Measurements from ENCODE around the gene P4HA3.

P4HA3 gene

GRCh38 chr11:74249496-74249895 lies 61.9 kb downstream of the P4HA3 start:
- in situ Hi-C loops (cut with HindIII; ENCODE audit: low sequenced_read_pairs): no loop called here
- no peak overlapping the region for H3K4me3 ChIP-seq (ENCODE audit: low read depth, low read length)
- TF ChIP-seq, protein P1, sequence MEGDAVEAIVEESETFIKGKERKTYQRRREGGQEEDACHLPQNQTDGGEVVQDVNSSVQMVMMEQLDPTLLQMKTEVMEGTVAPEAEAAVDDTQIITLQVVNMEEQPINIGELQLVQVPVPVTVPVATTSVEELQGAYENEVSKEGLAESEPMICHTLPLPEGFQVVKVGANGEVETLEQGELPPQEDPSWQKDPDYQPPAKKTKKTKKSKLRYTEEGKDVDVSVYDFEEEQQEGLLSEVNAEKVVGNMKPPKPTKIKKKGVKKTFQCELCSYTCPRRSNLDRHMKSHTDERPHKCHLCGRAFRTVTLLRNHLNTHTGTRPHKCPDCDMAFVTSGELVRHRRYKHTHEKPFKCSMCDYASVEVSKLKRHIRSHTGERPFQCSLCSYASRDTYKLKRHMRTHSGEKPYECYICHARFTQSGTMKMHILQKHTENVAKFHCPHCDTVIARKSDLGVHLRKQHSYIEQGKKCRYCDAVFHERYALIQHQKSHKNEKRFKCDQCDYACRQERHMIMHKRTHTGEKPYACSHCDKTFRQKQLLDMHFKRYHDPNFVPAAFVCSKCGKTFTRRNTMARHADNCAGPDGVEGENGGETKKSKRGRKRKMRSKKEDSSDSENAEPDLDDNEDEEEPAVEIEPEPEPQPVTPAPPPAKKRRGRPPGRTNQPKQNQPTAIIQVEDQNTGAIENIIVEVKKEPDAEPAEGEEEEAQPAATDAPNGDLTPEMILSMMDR (IDR thresholded peaks at IDR 0.05; ENCODE audit: low read depth, low read length, missing control alignments): no peak
- no peak for DNase-seq (ENCODE audit: low read depth)

- TF ChIP-seq, protein P1 (IDR thresholded peaks at IDR 0.05; ENCODE audit: low read depth, low read length, missing control alignments): no peak
- no peak for DNase-seq (ENCODE audit: low read depth)
- no peak overlapping the region for H3K4me3 ChIP-seq (ENCODE audit: low read depth, low read length)
- in situ Hi-C loops (cut with HindIII; ENCODE audit: low sequenced_read_pairs): no loop called here
These were observed 63.0 kb downstream of the P4HA3 start for GRCh38 chr11:74248469-74248868.

GRCh38 chr11:74238243-74238642 lies 73.2 kb downstream of the P4HA3 start:
- TF ChIP-seq, protein P1 (IDR thresholded peaks at IDR 0.05; ENCODE audit: low read depth, low read length, missing control alignments): no peak
- in situ Hi-C loops (cut with HindIII; ENCODE audit: low sequenced_read_pairs): no loop called here
- H3K4me3 ChIP-seq (ENCODE audit: low read depth, low read length): no peak overlapping the region
- DNase-seq (ENCODE audit: low read depth): no peak

DNA sequence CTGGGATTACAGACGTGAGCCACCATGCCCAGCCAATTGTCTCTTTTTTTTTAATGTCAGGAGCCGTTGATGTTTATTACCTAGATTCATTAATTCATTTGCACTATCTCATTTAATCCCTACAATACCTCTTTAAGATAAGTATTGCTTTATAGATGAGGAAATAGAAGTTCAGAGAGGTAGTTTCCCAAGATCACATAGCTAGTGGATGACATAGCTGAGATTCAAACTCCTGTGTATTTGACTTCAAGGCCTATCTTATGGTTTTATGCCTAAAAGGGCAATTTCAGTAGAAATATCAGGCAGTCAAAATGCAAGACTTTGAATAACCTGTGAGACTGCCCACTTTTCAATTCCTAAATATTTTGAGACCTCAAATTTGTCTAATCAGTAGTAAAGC lies 73.9 kb downstream of the P4HA3 start:
- in situ Hi-C loops (cut with HindIII; ENCODE audit: low sequenced_read_pairs): no loop called here
- DNase-seq (ENCODE audit: low read depth): no peak
- TF ChIP-seq, protein P1 (IDR thresholded peaks at IDR 0.05; ENCODE audit: low read depth, low read length, missing control alignments): no peak
- no peak overlapping the region for H3K4me3 ChIP-seq (ENCODE audit: low read depth, low read length)

DNA sequence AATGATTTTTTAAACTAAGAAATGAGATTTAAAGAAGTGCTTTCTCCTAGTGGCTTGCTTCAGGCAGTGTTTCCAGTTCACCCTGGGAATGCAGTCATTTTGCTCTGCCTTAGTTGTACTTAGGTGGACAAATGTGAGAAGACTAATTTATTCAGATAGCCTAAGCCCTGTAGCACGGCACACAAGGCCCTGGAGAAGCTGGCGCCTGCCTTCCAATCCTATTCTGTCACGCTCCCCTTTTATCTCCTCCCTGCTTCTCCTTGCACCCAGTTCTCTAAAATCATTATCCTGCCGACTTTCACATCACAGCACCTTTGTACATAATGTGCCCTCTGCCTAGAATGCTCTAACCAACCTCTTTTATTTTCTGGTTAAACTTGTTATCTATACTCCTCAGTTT lies 76.3 kb downstream of the P4HA3 start:
- no peak for DNase-seq (ENCODE audit: low read depth)
- TF ChIP-seq, protein P1 (IDR thresholded peaks at IDR 0.05; ENCODE audit: low read depth, low read length, missing control alignments): no peak
- H3K4me3 ChIP-seq (ENCODE audit: low read depth, low read length): no peak overlapping the region
- in situ Hi-C loops (cut with HindIII; ENCODE audit: low sequenced_read_pairs): no loop called here

GRCh38 chr11:74233683-74234082 lies 77.8 kb downstream of the P4HA3 start:
- TF ChIP-seq, protein P1 (IDR thresholded peaks at IDR 0.05; ENCODE audit: low read depth, low read length, missing control alignments): no peak
- in situ Hi-C loops (cut with HindIII; ENCODE audit: low sequenced_read_pairs): no loop called here
- H3K4me3 ChIP-seq (ENCODE audit: low read depth, low read length): no peak overlapping the region
- no peak for DNase-seq (ENCODE audit: low read depth)

All from astrocyte of the cerebellum (primary cell).